CD14-positive monocyte (primary cell): ENCODE data around the gene ART4. TPM values are rescaled to one million over a fixed set of nuclear protein-coding genes. Genes with fewer than 3 reads are reported as not detected.

Source experiments
- DNase-seq, 3 donors: peaks; one replicate each; pipeline ENCODE4 v3.0.0-alpha.2; 2011 to 2022
- H2AFZ ChIP-seq: 2 replicates; pipeline ENCODE4 v1.6.0; 2012; ENCODE audit warnings: mild to moderate bottlenecking, low read depth, low read length, inconsistent platforms; ENCODE audit not compliant: insufficient read depth, poor library complexity, severe bottlenecking
- H3K27ac ChIP-seq, 2 donors: 1 replicate in 1 of 2; 2 replicates in 1 of 2; pipeline ENCODE4 v1.5.1; 2012 to 2013; ENCODE audit warnings: low read length in 2 of 2, control low read depth in 1 of 2, inconsistent platforms in 1 of 2, low read depth in 1 of 2, mild to moderate bottlenecking in 1 of 2
- H3K27me3 ChIP-seq, 2 donors: one replicate each; pipeline versions ENCODE4 v1.6.0 to v1.6.1; 2011 to 2013; ENCODE audit warnings: low read length in 2 of 2; ENCODE audit not compliant: control insufficient read depth in 2 of 2, insufficient read depth in 2 of 2
- H3K36me3 ChIP-seq, 2 donors: replicated peaks in 1 of 2; 1 replicate in 1 of 2; 2 replicates in 1 of 2; pipeline versions ENCODE4 v1.5.1 to v1.6.1; 2012 to 2013; ENCODE audit warnings: low read length in 2 of 2, control low read depth in 1 of 2, inconsistent platforms in 1 of 2, mild to moderate bottlenecking in 1 of 2; ENCODE audit not compliant: insufficient read depth in 2 of 2, control insufficient read depth in 1 of 2
- H3K4me1 ChIP-seq, 2 donors: 1 replicate in 1 of 2; 2 replicates in 1 of 2; pipeline versions ENCODE4 v1.5.1 to v1.6.1; 2012 to 2013; ENCODE audit warnings: low read length in 2 of 2, control low read depth in 1 of 2, inconsistent platforms in 1 of 2, mild to moderate bottlenecking in 1 of 2, moderate library complexity in 1 of 2; ENCODE audit not compliant: insufficient read depth in 2 of 2, control insufficient read depth in 1 of 2
- H3K4me2 ChIP-seq: replicated peaks from 2 replicates; pipeline ENCODE3; 2012; ENCODE audit warnings: low read length, moderate library complexity, mild to moderate bottlenecking; ENCODE audit not compliant: poor library complexity, severe bottlenecking; ENCODE audit errors: extremely low read depth
- H3K4me3 ChIP-seq, 3 experiments: fragments of 200-600 bp in 1 of 3; sonication (generic) in 1 of 3; replicated peaks in 1 of 3; 1 replicate in 2 of 3; 2 replicates in 1 of 3; pipeline ENCODE4 v1.5.1; 2011 to 2013; ENCODE audit warnings: low read length in 3 of 3, mild to moderate bottlenecking in 3 of 3, control low read depth in 2 of 3, low read depth in 2 of 3, inconsistent platforms in 1 of 3, moderate library complexity in 1 of 3
- H3K79me2 ChIP-seq: 2 replicates; pipeline ENCODE4 v1.6.0; 2012; ENCODE audit warnings: mild to moderate bottlenecking, control low read depth, inconsistent platforms, low read length, moderate library complexity; ENCODE audit not compliant: insufficient read depth
- H3K9ac ChIP-seq: 2 replicates; pipeline ENCODE4 v1.6.0; 2017; ENCODE audit warnings: low read length, mild to moderate bottlenecking; ENCODE audit not compliant: insufficient read depth, poor library complexity, severe bottlenecking
- H3K9me3 ChIP-seq, 2 donors: replicated peaks in 1 of 2; 1 replicate in 1 of 2; 2 replicates in 1 of 2; pipeline versions ENCODE4 v1.5.1 to v1.6.1; 2012 to 2013; ENCODE audit warnings: low read length in 2 of 2, control low read depth in 1 of 2; ENCODE audit not compliant: control insufficient read depth in 1 of 2, insufficient read depth in 1 of 2
- H4K20me1 ChIP-seq: 2 replicates; pipeline ENCODE4 v1.6.0; 2012; ENCODE audit warnings: mild to moderate bottlenecking, low read length, control low read depth, moderate library complexity; ENCODE audit not compliant: insufficient read depth
- H3K27ac Mint-ChIP-seq, 7 donors: one replicate each; pipeline ENCODE4 v1.8.0; 2020; ENCODE audit warnings: mild to moderate bottlenecking in 7 of 7, mixed read lengths in 7 of 7, moderate library complexity in 6 of 7, inconsistent platforms in 2 of 7
- H3K27me3 Mint-ChIP-seq, 3 donors: one replicate each; pipeline ENCODE4 v1.8.0; 2021 to 2022; ENCODE audit warnings: low read depth in 3 of 3, mild to moderate bottlenecking in 3 of 3, mixed read lengths in 3 of 3, moderate library complexity in 3 of 3, inconsistent platforms in 1 of 3
- H3K36me3 Mint-ChIP-seq, 2 donors: one replicate each; pipeline ENCODE4 v1.8.0; 2020; ENCODE audit warnings: mixed read lengths in 2 of 2, inconsistent platforms in 1 of 2, mild to moderate bottlenecking in 1 of 2
- H3K4me1 Mint-ChIP-seq: one replicate; pipeline ENCODE4 v1.8.0; 2020; ENCODE audit warnings: mild to moderate bottlenecking, mixed read lengths
- H3K4me3 Mint-ChIP-seq, 2 donors: one replicate each; pipeline ENCODE4 v1.8.0; 2020; ENCODE audit warnings: mild to moderate bottlenecking in 2 of 2, mixed read lengths in 2 of 2, moderate library complexity in 1 of 2
- H3K9me3 Mint-ChIP-seq, 7 donors: one replicate each; pipeline ENCODE4 v1.8.0; 2020 to 2022; ENCODE audit warnings: mixed read lengths in 7 of 7, mild to moderate bottlenecking in 6 of 7, moderate library complexity in 6 of 7, inconsistent platforms in 2 of 7
- CTCF ChIP-seq: fragments of 200-600 bp; IDR thresholded peaks from one replicate; pipeline ENCODE4 v1.8.0; 2022; ENCODE audit warnings: antibody characterized with exemption, mild to moderate bottlenecking
- WGBS: methylation state at CpG from one replicate; pipeline ENCODE4 v1.1.5; 2013; ENCODE audit warnings: missing lambda C conversion rate; ENCODE audit not compliant: insufficient coverage; 5-methylcytosine and 5-hydroxymethylcytosine counted together
- intact Hi-C, 2 donors: fragments of 100-400 bp; cut with micrococcal nuclease; formaldehyde crosslinking; loops; one replicate each; pipeline versions ENCODE4 v1.15.0 to v1.15.1; 2023
- polyA plus RNA-seq, 3 donors: library from polyadenylated mRNA; depleted of rRNA in 1 of 3; unstranded in 2 of 3; stranded (reverse) in 1 of 3; fragments of 300-500 nt in 2 of 3; fragments of >200 nt in 1 of 3; fragmentation: Illumina TruSeq in 2 of 3; gene quantifications; 1 replicate in 2 of 3; 2 replicates in 1 of 3; pipeline ENCODE4 v1.2.3, GENCODE V29; 2012 to 2021

ART4 gene
- polyA plus RNA-seq, 3 donors: not detected

- no peak overlapping the region for H3K9ac ChIP-seq
- no peak for TF ChIP-seq CTCF
- H3K36me3 ChIP-seq: no peaks in the 10 kb centered on the region
- Mint-ChIP-seq H3K9me3 (peaks cover 0 to 2% (median 0%) of the 10 kb centered on the region in 7 donors), H3K27ac (no peak overlapping the region), H3K4me1 (no peaks in the 10 kb centered on the region), H3K4me3 (no peak overlapping the region), H3K36me3 (no peaks in the 10 kb centered on the region), H3K27me3 (peaks cover 0 to 2% (median 2%) of the 10 kb centered on the region in 3 donors)
- H3K4me2 ChIP-seq: no peak overlapping the region
- no peaks in the 10 kb centered on the region for H3K4me1 ChIP-seq
- H3K27me3 ChIP-seq: no peaks in the 10 kb centered on the region
- no peaks in the 10 kb centered on the region for H3K9me3 ChIP-seq
- no peak for DNase-seq
- no peaks in the 10 kb centered on the region for H4K20me1 ChIP-seq
- H2AFZ ChIP-seq: no peak overlapping the region
- H3K27ac ChIP-seq: no peak overlapping the region
- intact Hi-C loops: no loop called here
- no peaks in the 10 kb centered on the region for H3K79me2 ChIP-seq
- no peak overlapping the region for H3K4me3 ChIP-seq
Measured at GRCh38 chr12:14852880-14853279, 9.6 kb upstream of the ART4 start.

- DNase-seq: no peak
- H3K27ac Mint-ChIP-seq: peak overlapping the region in 2 of 7 donors; percentile 16 to 53
- WGBS: 100% methylated on average over 1 of the region's 1 CpG
Measured at GRCh38 chr12:14850929-14851663, 7.8 kb upstream of the ART4 start.

More at GRCh38 chr12:14850929-14851663, 7.8 kb upstream of the ART4 start:
- TF ChIP-seq CTCF: no peak
- Histone ChIP-seq H3K4me3 (no peak overlapping the region), H3K79me2 (no peaks in the 10 kb centered on the region), H3K36me3 (no peaks in the 10 kb centered on the region), H4K20me1 (no peaks in the 10 kb centered on the region), H3K4me1 (no peaks in the 10 kb centered on the region), H3K9me3 (no peaks in the 10 kb centered on the region), H3K4me2 (no peak overlapping the region), H3K9ac (no peak overlapping the region), H3K27ac (no peak overlapping the region), H3K27me3 (no peaks in the 10 kb centered on the region), H2AFZ (no peak overlapping the region)
- H3K9me3 Mint-ChIP-seq: no peaks in the 10 kb centered on the region
- H3K36me3 Mint-ChIP-seq: no peaks in the 10 kb centered on the region
- H3K4me3 Mint-ChIP-seq: no peak overlapping the region
- peaks cover 2% of the 10 kb centered on the region for H3K4me1 Mint-ChIP-seq
- peaks cover 0 to 2% (median 2%) of the 10 kb centered on the region in 3 donors for H3K27me3 Mint-ChIP-seq
- intact Hi-C loops: no loop called here
